ENCODE results near the gene SPTBN1. TPM values are rescaled to one million over a fixed set of nuclear protein-coding genes. Genes with fewer than 3 reads are reported as not detected.

Gene SPTBN1
- total RNA-seq, 4 donors from 2014 or later = 65.0 to 217 (median 85.3) TPM

GRCh38 chr2:54593249-54593648 lies 137.1 kb downstream of the SPTBN1 start:
- WGBS, 2 donors = 94% methylated on average over 4 of the region's 4 CpGs
- TF ChIP-seq POLR2A (IDR thresholded peaks at IDR 0.05) = no peak
- TF ChIP-seq CTCF (IDR thresholded peaks at IDR 0.05) = no peak
- Histone ChIP-seq H3K27ac (no peak overlapping the region), H3K4me3 (no peak overlapping the region), H3K36me3 (no peaks in the 10 kb centered on the region), H3K4me1 (peaks cover 26 to 67% (median 41%) of the 10 kb centered on the region in 3 donors), H3K27me3 (no peaks in the 10 kb centered on the region), H3K9me3 (no peaks in the 10 kb centered on the region)
- no peak for DNase-seq
- intact Hi-C loops (cut with DNase I) = no loop called here

- no peak overlapping the region for H3K4me3 ChIP-seq
- H3K9me3 ChIP-seq = no peaks in the 10 kb centered on the region
- no peak for TF ChIP-seq CTCF (IDR thresholded peaks at IDR 0.05)
- TF ChIP-seq POLR2A (IDR thresholded peaks at IDR 0.05) = no peak
- no peak overlapping the region for H3K27ac ChIP-seq
- H3K27me3 ChIP-seq = no peaks in the 10 kb centered on the region
- peaks cover 0 to 1% (median 0%) of the 10 kb centered on the region in 3 donors for H3K36me3 ChIP-seq
- H3K4me1 ChIP-seq = peaks cover 26 to 67% (median 35%) of the 10 kb centered on the region in 3 donors
- no peak for DNase-seq
- intact Hi-C loops (cut with DNase I) = no loop called here
- 82 to 83% methylated on average over 2 to 4 of the region's 4 CpGs for WGBS, 2 donors
These were observed 137.9 kb downstream of the SPTBN1 start for GRCh38 chr2:54594048-54594447.

DNA sequence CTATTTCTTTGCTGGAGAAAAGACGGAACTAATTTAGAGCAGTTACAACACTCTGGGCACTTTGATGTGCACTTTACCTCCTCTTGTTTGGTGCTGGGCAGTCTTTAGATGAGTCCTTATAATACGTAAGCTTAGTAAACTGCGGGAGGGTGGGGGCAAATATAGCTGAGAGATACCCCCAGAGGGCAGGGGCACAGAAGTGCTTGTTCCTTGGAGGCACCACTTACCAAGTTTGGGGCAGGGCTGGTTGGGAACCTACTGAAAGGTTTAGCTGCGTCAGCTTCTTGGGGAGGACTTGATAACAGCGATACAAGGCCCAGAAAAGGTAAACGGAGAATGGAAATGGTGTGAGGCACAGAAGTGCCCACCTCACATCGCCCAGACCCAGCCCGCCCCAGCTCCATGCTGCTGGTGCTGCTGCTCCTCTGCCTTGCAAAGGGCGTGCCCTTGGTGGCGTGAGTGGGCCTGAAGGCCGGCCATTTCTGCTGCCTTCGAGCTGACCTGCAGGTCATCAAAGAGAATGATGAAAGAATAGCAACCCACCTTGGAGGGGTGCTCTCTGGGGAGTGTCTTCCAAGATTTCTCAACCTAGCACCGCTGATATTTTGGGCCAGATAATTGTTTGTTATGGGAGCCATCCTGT lies 139.2 kb downstream of the SPTBN1 start:
- TF ChIP-seq CTCF (IDR thresholded peaks at IDR 0.05) (no peak), POLR2A (IDR thresholded peaks at IDR 0.05) (no peak)
- Histone ChIP-seq H3K4me1 (peaks cover 22 to 67% (median 34%) of the 10 kb centered on the region in 3 donors), H3K9me3 (no peaks in the 10 kb centered on the region), H3K36me3 (peaks cover 0 to 13% (median 0%) of the 10 kb centered on the region in 3 donors), H3K27ac (peak overlapping the region in 2 of 4 donors; percentile 36 to 58), H3K27me3 (no peaks in the 10 kb centered on the region), H3K4me3 (no peak overlapping the region)
- no peak for DNase-seq
- 97% methylated on average over 9 to 11 of the region's 13 CpGs for WGBS, 2 donors
- intact Hi-C loops (cut with DNase I) = no loop called here

GRCh38 chr2:54595999-54596902 lies 140.1 kb downstream of the SPTBN1 start:
- 54 to 72% methylated on average over 15 of the region's 15 CpGs for WGBS, 2 donors

More at GRCh38 chr2:54595999-54596902, 140.1 kb downstream of the SPTBN1 start:
- Histone ChIP-seq H3K4me3 (no peak overlapping the region), H3K4me1 (peaks cover 19 to 67% (median 39%) of the 10 kb centered on the region in 3 donors), H3K27me3 (no peaks in the 10 kb centered on the region), H3K36me3 (peaks cover 0 to 13% (median 0%) of the 10 kb centered on the region in 3 donors), H3K27ac (peak overlapping the region; percentile 1 to 59 (median 47)), H3K9me3 (no peaks in the 10 kb centered on the region)
- TF ChIP-seq POLR2A (IDR thresholded peaks at IDR 0.05) (no peak), CTCF (IDR thresholded peaks at IDR 0.05) (no peak)
- intact Hi-C loops (cut with DNase I) = no loop called here
- no peak for DNase-seq
